Activated T-cell treated with anti-CD3 and anti-CD28 coated beads, Interleukin-2, amount 50 U/mL, for 1 hour (primary cell): ENCODE measurements around the gene UCK2.

Source experiments
- DNase-seq: peaks from one replicate; pipeline ENCODE4 v3.0.0-alpha.2; 2020

Gene UCK2

DNA sequence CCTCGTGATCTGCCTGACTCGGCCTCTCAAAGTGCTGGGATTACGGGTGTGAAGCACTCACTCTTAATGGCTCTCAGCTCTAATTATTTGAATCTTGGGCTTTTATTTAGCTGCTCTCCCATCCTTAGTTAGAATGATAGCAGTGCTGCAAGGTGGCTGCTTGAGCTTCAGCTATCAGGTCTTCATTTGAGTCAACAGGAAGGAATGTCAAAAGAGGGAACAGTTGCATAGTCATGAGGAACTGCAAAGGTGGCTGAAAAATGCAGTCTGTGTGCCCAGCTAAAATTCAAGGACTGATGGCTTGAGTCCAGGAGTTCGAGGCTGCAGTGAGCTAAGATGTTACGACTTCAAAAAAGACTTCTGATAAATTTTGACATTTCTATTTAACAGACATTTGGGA lies 55.6 kb downstream of the UCK2 start:
- DNase-seq: no peak

DNA sequence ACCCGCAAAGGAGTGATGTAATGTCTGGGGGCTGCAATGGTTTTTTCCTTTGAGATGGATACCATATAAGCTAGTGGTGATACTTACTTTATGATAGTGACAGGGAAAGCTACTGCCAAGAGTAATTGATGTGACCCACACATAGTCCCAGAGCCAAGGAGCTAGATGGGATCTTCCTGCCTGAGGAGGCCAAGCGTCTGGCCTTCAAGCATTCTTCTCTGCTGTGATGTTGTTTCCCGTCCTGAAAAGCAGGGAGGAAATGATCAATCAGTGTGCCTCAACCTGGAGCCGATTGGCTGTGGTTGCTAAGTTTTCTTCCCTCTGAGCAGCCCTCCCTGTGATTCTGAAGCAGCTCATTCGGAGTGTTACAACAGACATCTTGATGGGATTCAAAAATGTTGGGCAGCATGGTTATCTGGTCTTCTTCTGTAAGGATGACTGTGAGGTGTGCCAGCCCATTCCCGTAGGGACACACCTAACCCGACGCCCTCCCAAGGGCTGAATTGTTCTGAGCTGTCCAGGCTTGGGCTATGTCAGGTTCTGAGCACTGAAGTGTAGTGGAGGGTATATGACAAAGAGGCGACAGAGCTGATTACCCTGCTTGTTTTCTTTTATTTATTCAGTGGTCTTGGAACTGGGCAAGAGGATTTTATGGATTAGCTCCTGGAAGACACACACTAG lies 56.7 kb downstream of the UCK2 start:
- no peak for DNase-seq

DNA sequence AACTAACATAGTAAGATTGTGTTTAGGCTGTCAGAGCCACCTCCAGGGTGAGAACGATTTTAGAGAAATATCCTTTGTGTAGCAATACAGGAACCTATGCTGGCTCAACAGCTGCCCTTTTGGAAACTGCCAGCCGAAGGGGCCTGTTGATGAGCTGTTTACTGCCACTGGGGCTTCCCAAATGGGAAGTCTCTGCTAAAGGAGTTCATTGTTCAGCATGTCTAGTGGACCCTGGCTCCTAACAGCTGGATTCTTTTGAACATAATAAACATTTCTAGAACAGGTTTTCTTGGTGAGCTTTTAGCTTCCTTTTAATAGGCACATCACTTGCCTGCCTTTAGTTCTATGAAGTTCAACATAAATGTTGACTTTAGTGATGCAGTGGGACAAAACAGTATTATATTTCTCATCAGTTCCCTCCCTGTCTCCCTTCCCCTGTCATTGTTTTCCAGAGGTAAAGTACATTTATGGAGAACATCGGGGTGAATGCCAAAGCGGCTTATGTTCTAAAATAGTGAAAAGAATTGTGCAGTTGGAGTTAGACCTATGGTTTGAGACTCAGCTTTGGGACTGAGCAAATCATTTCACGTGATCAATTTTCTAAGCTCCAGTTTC lies 57.4 kb downstream of the UCK2 start:
- no peak for DNase-seq

DNA sequence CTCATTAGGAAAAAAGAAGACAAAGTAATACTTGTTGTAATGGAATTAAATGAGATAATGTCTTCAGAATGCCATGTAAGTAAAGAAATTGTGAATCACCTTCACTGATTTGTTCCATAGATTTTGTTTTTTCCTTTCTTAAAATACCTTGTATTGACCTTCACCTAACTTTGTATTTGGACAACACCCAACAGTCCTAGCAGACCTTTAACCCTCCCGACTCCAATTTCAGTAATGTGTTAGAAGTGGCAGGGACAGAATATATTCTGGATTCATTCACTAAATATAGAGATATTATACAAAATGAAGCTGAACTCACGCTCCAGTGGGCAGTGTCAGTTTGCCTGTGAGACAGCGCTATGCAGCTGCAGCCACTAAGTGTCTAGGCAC lies 57.9 kb downstream of the UCK2 start:
- no peak for DNase-seq

DNA sequence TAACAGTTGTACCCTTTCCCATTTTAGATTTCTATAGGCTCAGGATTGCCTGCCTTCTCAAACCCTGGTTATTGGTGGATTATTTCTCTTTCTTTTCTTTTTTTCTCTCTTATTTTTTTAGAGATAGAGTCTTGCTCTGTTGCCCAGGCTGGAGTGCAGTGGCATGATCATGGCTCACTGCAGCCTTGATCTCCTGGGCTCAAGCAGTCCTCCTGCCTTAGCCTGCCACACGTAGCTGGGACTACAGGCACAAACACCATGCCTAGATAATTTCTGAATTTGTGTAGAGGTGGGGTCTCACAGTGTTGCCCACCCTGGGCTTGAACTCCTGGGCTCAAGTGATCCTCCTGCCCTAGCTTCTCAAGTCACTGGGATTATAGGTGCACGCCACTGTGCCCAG lies 58.8 kb downstream of the UCK2 start:
- no peak for DNase-seq

DNA sequence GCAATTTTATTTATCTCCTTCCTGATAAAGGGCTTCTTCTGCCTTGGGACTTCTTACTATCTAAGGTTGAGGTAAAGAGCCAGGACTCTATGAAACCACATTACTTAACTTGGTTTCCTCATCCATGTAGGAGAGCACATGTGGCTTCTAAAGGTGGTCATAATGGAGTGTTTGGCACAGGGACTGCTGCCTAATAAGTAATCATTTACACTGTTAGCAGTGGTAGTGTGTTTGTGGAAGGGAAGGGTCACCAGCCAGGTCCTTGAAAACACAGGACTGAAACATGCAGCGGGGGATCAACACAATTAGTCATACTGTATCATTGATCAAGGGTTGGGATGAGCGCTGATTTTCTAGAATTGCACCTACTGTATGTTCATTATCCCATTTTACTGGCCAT lies 59.6 kb downstream of the UCK2 start:
- DNase-seq: no peak

DNA sequence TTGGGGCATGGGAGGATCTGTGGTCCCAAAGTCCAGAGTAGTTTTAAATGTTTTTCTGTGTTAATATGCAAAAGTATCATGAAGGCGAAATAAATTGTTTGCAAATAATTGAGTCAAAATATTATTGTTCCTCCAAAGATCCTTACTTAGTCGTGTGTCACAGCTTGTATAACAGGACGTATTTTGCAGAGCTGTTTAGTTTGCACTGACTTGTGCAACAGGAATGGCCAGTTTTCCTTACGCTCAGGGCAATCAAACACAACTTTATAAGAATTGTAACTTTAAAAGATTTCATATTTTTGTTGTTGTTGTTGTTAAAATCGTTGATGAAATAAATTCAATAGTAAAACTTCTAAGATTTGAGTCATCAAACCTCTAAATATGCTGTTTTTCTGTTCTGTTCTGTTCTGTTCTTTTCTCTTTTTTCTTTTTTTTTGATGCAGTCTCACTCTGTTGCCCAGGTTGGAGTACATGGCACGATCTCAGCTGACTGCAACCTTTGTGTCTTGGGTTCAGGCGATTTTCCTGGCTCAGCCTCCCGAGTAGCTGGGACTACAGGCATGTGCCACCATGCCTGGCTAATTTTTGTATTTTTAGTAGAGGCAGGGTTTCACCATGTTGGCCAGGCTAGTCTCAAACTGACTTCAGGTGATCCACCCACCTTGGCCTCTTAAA lies 60.6 kb downstream of the UCK2 start:
- no peak for DNase-seq

DNA sequence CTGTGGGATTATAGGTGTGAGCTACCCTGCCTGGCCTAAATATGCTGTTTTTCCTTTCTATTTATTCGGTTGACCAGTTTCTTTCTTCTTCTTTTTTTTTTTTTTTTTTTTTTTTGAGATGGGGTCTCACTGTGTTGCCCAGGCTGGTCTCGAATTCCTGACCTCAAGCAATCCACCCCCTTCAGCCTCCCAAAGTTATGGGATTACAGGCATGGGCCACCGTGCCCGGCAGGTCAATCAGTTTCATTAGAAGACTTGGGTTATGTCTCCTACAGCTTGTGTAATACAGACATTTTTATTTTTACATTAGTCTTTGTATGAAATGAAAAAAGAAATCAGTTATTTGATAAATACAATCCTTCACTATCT lies 61.1 kb downstream of the UCK2 start:
- no peak for DNase-seq

DNA sequence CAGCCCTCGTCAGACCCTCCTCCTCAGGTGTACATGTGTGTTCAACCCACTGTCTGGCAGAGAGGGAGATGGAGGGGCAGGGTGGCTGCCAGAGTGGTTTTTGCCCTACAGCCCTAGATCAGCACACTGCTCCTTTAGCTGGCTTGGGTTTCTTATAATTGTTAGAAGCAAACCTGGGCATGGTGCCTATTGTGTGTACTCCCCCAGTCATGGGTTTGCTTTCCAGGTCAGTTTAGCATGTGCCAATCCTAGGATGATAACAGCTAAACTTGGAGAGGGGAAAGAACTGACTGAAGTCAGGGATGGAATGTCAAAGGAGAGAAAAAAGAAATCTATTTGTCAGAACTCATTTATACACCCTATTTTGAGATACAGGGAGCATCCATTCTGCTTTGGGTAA lies 63.3 kb downstream of the UCK2 start:
- DNase-seq: no peak

DNA sequence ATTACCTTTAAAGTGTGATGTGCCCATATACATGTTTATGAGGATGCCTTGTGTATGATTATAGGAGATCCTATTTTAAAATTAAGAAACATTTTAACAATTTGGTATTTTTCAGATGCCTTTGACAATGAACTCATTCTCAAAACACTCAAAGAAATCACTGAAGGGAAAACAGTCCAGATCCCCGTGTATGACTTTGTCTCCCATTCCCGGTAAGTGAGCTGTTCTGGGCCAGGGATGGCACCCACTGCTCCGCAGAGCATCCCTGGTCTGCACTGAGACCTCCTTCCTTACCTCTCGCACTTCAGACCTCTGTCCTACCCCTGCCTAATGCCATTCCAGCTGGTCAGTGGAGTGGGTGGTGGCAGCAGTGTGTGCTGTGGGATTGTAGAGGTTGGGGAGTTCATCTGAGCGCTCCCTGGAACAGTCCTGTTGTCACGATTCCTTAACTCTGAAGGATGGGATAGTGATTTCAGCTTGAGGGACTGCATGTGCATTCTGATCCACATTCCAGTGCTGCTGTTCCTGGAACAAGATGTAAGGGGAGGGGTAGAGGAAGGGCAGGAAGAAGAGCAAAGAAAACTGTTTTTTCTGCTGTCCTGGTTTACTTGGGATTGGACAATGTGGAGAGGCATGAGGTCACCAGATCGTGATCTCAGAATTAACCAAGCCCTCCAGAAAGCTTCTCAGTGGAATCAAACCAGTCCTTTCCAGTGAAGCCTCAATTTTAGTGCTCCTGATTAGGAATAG lies 63.9 kb downstream of the UCK2 start:
- DNase-seq: no peak

DNA sequence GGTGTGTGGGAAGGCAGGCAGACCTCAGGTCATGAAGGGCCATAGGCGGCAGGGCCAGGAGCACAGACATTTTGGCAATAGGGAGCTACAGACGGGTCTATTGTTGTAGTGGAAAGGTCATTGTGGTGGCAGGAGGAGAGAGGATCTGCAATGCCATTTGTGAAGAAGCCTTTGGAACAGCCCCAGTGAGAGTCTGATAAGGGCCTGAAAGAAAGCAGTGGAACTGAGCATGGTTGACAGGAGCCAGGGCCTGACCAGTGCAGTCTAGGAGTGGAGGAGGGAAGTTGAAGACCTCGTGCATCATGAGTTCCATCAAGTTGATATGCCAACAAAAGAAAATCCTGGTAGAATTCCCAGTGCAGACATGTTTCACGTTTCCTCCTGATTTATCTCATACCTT lies 65.5 kb downstream of the UCK2 start:
- no peak for DNase-seq

DNA sequence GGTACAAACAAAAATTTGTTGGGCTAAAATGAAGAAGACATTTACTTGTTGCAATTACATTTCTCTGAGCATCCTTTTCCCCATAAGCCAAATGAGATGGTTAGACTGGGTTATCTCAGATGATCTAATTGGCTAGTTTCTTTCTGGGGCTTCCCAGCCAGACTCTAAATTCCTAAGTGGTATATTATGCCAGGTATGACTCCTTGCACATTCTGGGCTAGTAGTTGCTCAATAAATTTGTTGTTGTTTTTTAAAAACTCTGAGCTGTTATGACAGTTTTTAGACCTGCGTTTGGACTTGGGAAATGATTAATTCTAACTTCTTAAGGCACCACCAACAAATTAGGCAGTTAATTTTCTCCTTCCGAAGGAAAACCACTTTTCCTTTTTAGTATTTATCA lies 66.1 kb downstream of the UCK2 start:
- DNase-seq: no peak

DNA sequence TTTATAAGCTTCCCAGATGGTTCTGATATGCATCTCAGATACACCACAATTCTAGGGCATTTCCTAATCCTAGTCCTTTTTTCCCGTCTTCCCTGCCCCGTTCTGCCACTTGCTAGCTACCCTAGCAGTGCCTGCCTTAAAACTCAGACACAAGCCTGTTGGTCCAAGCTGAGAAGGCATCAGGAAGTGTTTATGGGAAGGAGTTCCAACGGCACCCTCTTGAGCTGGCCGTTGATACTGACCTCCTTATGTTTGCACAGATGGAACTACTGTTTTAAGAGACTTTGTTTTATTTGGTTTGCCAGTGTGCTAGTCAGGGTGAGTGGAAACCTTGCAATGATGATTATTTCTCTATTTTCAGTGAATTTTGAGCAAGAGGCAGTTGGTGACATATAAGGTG lies 67.2 kb downstream of the UCK2 start:
- no peak for DNase-seq

DNA sequence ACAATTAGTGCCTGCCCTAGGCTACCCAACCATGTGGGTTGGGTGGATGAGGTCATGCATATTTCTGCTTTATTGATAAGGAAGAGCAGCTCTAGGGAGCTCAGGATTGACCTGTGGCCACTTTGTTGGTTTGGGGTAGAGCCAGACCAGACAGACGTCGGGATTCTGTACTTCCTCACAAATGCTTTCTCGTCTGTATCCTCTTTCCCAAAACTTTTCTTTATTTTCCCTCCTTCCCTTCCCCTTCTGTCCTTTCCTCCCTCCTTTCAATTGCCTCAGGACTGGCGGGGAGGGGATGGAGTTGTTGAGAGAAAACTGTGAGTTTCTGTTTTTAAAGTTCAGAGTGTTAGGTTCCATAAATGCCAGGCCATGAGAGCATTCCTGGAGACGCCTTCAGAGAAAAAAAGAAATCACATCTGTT lies 68.0 kb downstream of the UCK2 start:
- no peak for DNase-seq

DNA sequence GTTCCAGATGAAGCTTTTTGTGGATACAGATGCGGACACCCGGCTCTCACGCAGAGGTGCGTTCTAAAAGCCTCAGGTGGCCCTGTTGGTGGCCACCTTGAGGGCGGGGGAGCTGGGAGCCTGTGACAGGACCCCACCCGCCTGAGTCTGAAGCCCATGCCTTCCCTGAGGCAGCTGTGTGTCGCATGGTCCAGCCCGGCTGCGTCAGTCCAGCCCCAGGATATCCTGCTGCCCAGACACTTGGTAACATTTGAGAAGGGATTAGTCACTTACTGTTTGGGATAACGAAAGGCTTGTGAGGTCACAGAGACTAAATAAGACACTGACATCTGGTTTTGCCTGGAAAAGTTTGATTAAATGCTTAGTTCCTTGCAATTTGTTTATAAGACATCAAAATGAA lies 68.9 kb downstream of the UCK2 start:
- DNase-seq: no peak

DNA sequence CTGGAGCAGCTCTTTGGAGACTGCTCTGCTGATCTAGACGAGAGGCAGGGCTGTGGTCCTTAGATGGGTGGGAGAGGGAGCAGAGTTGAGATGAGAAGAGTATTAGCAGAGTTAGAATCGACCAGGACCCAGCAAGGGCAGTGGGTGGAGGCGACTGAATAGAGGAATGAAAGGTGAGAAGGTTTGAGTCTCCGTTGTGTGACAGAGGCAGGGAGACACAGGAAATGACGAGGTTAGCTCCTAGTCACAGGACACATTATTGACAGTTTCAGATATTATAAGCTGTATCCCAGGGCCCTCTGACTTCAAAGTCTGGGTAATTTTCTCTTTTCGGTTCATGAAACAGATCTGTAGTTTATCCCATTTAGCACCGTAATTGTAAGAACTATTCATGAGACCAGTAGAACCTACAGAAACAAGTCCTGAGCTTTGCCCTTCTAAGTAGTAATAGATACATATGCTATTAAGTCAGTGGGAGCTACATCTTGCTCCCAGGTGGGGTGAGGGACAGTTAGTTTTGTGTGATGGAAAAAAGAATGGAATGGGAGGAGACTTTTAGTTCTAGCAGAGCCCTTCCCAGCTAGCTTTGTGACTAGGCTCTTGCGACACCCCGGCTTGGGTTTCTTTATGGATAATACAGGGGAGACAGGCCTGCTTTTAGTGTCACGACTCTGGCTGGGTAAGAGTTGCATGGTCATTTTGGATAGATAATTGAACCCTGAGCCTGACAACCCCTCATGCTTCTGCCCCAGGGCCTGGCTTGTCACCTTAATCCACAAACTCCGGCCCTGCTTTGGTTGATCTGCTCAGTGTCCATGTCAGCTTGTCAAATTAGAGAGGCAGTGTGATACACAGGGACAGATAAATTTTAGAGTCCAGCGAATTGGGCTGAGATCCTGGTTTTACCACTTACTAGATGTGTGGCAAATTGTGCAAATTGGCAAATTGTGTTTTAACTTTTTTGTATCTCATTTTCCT lies 70.2 kb downstream of the UCK2 start:
- DNase-seq: no peak

DNA sequence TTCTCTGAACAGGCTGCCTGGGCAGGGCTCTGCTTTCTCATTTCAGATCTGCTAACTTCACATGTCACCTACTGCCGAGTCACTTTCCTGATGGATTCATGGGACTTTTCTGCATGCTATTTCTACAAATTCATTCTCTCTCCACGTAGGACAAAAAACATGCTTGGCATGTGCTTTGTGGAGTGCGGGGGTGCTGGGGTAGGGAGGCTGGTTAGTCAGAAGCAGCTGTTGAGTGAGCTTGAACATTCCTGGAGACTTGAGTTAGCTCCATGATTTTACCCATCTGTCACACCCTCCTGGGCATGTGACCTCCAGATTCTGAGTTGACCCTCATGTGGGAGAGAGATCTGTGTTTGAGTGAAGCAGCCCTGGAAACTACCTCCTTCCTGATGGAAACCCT lies 71.4 kb downstream of the UCK2 start:
- DNase-seq: no peak

DNA sequence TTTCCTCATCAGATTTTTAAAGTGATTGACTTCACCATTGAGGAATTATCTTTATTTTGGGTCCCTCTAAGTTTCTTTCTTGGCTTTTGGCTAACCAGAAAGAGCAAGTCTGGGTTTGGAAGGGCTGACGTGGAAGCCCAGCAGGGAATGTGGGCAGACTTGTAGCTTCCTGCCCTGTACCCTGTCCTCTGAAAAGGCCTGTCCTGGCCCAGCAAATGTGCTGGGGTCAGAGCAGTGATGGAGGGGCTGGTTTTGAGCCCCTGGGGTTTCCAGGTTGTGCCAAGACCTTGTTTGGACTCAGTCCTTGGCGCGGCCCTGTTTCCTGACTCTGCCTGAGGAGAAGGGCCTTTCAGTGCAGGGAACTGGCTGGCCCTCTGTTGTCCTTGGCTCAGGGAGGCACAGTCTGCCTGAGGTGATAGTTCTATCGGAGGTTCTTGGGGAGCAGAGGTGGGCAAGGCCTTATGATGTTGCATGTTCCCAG lies 72.1 kb downstream of the UCK2 start:
- no peak for DNase-seq

DNA sequence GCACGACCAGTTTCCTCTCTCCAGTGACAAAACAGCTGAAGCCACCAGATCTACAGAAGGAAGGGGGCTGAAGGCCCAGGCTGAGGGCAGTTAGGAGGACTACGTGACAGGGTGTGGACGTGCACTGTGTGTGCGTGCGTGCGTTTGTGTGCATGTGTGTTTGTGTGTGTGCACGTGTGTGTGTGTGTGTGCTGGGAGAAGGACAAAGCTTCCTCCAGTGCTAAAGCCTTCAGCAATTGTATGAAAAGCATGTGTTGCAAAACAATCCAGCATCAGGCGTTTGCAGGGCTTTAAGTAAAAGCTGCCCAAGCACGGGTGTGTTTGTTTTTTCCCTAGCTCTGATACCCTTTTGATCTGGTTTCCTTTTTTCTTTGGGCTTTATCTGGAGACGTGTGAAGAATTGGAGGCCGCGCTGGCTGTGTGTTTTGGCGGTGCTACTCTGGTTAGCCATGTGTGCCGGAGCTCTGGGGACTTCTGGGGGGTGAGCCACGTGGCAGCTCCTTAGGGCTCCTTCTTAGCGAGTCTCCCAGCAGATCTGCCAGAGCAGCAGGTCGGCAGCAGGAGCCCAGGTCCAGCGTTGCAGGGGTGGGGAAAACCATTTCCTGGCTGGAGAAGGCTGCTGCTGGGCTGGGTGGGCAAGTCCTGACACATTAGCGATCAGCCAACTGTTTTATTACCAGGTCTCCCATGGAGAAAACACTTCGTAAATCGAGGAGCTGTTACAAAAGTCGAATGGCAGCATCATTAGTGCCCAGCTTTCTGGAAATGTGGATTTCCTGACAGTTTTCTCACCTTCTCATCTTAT lies 73.4 kb downstream of the UCK2 start:
- no peak for DNase-seq

DNA sequence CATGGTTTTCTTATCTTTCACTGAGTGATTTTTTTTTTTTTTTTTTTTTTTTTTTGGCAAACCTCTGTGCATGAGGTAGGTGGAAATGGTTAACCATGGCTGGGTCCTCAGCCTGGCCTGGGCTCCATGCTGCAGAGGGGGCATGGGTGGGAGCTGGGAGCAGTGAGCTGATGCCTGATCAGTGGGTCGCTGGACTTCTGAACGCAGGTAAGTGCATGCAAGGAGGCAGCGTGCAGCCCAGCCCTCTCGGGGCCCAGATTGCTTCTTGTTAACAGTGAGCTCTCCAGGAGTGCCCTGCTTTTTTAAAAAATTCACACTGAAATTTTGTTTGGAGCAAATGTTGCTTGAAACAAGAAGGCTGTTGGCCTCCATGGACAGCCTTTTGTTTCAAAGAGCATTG lies 75.2 kb downstream of the UCK2 start:
- no peak for DNase-seq

DNA sequence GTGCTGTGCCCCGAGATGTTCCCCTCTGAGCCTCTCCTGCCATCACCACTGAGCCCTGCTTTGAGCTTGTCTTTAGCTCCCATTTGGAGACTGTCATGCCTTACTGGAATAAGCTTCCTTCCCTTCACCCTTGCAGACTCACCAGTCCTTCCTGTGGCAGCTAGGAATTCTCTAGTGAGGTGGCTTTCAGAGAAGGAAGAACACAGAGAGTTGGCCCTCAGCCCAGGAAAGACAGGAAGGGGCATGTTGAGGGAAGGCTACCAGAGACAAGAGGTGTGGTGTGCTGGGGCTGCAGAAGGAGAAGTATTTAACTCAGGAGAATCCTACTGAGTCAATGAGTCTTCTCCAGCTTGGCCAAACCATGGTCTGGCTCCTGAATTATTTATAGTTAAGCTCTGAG lies 76.3 kb downstream of the UCK2 start:
- no peak for DNase-seq

DNA sequence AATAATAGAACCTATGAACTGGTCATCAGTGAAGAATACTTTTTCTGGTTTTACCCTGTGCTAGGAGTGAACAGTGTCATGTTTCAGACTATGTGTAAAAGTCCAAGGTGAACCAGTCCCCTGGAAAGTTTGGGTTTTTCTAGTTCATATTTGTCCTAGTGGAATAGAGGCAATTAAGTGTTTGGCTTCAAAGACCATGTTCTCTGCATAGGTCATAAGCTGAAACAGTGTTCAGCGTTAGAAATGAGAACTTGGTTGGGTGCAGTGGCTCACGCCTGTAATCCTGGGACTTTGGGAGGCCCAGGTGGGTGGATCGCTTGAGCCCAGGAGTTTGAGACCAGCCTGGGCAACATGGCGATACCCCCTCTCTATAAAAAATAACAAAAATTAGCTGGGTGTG lies 77.5 kb downstream of the UCK2 start:
- DNase-seq: no peak
